IMR-90 (cell line): ENCODE results near the gene FAM81A. TPM values are rescaled to one million over a fixed set of nuclear protein-coding genes. Genes with fewer than 3 reads are reported as not detected.
"Not testable (repeated sequence)": the region's sequence is repeated elsewhere in the genome, so short reads cannot be mapped to it uniquely, and the experiment has no call there.

Experiments
- ATAC-seq: fragments of 200-7000 bp; cut with Tn5 transposase; 2 replicates; pipeline ENCODE4 v1.9.1; 2020; ENCODE audit warnings: low read depth, mild to moderate bottlenecking, moderate library complexity
- BruUV-seq: library from RNA; stranded (reverse); fragments of 400-500 nt; replicated peaks from 2 replicates; lab custom pipeline; 2021; lab: Mats Ljungman, UMichigan
- CTCF ChIA-PET: fragments of 300-600 bp; formaldehyde crosslinking; extraction: SDS; loops from one replicate; lab custom pipeline; 2021; ENCODE audit warnings: antibody characterized with exemption; lab: Yijun Ruan, JAX
- POLR2A ChIA-PET: fragments of 300-600 bp; sonication (Branson Sonifier 250); formaldehyde crosslinking; loops from one replicate; lab custom pipeline; 2022; ENCODE audit warnings: antibody characterized with exemption; ENCODE audit not compliant: unreplicated experiment; lab: Charles Lee
- DNase-seq: peaks from one replicate; pipeline ENCODE4 v3.0.0; 2013
- H2AFZ ChIP-seq: replicated peaks from 2 replicates; pipeline ENCODE3; 2013; ENCODE audit warnings: low read length, mild to moderate bottlenecking; ENCODE audit not compliant: poor library complexity
- H2AK5ac ChIP-seq: 2 replicates; pipeline ENCODE4 v1.6.1; 2013; ENCODE audit warnings: low read depth, low read length, inconsistent platforms
- H2AK9ac ChIP-seq: replicated peaks from 2 replicates; pipeline ENCODE3; 2013; ENCODE audit warnings: mild to moderate bottlenecking, low read depth, low read length, moderate library complexity; ENCODE audit not compliant: poor library complexity
- H2BK120ac ChIP-seq: 2 replicates; pipeline ENCODE4 v1.6.1; 2013; ENCODE audit warnings: low read depth, low read length, inconsistent platforms
- H2BK15ac ChIP-seq: 3 replicates; pipeline ENCODE4 v1.6.1; 2013; ENCODE audit warnings: low read depth, low read length, inconsistent platforms
- H2BK20ac ChIP-seq: 2 replicates; pipeline ENCODE4 v1.6.1; 2013; ENCODE audit warnings: low read depth, mild to moderate bottlenecking, inconsistent platforms, low read length, moderate library complexity
- H2BK5ac ChIP-seq: 2 replicates; pipeline ENCODE4 v1.6.1; 2013; ENCODE audit warnings: mild to moderate bottlenecking, low read depth, low read length, inconsistent platforms; ENCODE audit not compliant: poor library complexity, severe bottlenecking
- H3K14ac ChIP-seq: replicated peaks from 2 replicates; pipeline ENCODE4 v1.6.1; 2013; ENCODE audit warnings: low read depth, low read length, inconsistent platforms
- H3K18ac ChIP-seq: 2 replicates; pipeline ENCODE4 v1.6.1; 2013; ENCODE audit warnings: low read depth, low read length, control low read depth
- H3K23ac ChIP-seq: 2 replicates; pipeline ENCODE4 v1.6.1; 2013; ENCODE audit warnings: low read depth, low read length, inconsistent platforms
- H3K27ac ChIP-seq: 2 replicates; pipeline ENCODE4 v1.5.1; 2013; ENCODE audit warnings: mild to moderate bottlenecking, control low read depth, low read length; ENCODE audit not compliant: insufficient read depth
- H3K27me3 ChIP-seq: 2 replicates; pipeline ENCODE4 v1.6.1; 2013; ENCODE audit warnings: low read length; ENCODE audit not compliant: control insufficient read depth, insufficient read depth
- H3K36me3 ChIP-seq: 2 replicates; pipeline ENCODE4 v1.6.1; 2013; ENCODE audit warnings: low read length, mixed read lengths; ENCODE audit not compliant: control insufficient read depth, insufficient read depth
- H3K4ac ChIP-seq: 2 replicates; pipeline ENCODE4 v1.6.1; 2013; ENCODE audit warnings: low read depth, low read length, inconsistent platforms
- H3K4me1 ChIP-seq: 2 replicates; pipeline ENCODE4 v1.6.1; 2013; ENCODE audit warnings: low read length, mixed read lengths; ENCODE audit not compliant: control insufficient read depth, insufficient read depth
- H3K4me2 ChIP-seq: 2 replicates; pipeline ENCODE4 v1.6.1; 2013; ENCODE audit warnings: low read depth, mild to moderate bottlenecking, control low read depth, low read length, moderate library complexity
- H3K4me3 ChIP-seq: 2 replicates; pipeline ENCODE4 v1.5.1; 2013; ENCODE audit warnings: low read depth, mild to moderate bottlenecking, control low read depth, low read length, moderate library complexity; ENCODE audit not compliant: insufficient read depth
- H3K56ac ChIP-seq: 2 replicates; pipeline ENCODE4 v1.6.1; 2013; ENCODE audit warnings: low read length, inconsistent platforms; ENCODE audit not compliant: insufficient read depth; ENCODE audit errors: extremely low read depth
- H3K79me1 ChIP-seq, 2 experiments: 2 replicates each; pipeline ENCODE4 v1.6.1; 2013; ENCODE audit warnings: low read length in 2 of 2, inconsistent platforms in 1 of 2, low read depth in 1 of 2
- H3K9ac ChIP-seq: 2 replicates; pipeline ENCODE4 v1.6.1; 2013; ENCODE audit warnings: low read depth, low read length, control low read depth
- H3K9me1 ChIP-seq: 2 replicates; pipeline ENCODE4 v1.6.1; 2013; ENCODE audit warnings: low read length, inconsistent platforms; ENCODE audit not compliant: insufficient read depth
- H3K9me3 ChIP-seq: 2 replicates; pipeline ENCODE4 v1.6.1; 2013; ENCODE audit warnings: low read length; ENCODE audit not compliant: control insufficient read depth, insufficient read depth
- H4K20me1 ChIP-seq: 2 replicates; pipeline ENCODE4 v1.6.1; 2013; ENCODE audit warnings: low read length, inconsistent platforms; ENCODE audit not compliant: insufficient read depth
- H4K5ac ChIP-seq: 2 replicates; pipeline ENCODE4 v1.6.1; 2013; ENCODE audit warnings: mild to moderate bottlenecking, low read depth, low read length, control low read depth
- H4K8ac ChIP-seq, 2 experiments: 2 replicates each; pipeline ENCODE4 v1.6.1; 2013; ENCODE audit warnings: low read depth in 2 of 2, low read length in 2 of 2, control low read depth in 1 of 2, inconsistent platforms in 1 of 2
- H4K91ac ChIP-seq: 2 replicates; pipeline ENCODE4 v1.6.1; 2013; ENCODE audit warnings: low read depth, low read length, inconsistent platforms; ENCODE audit not compliant: insufficient read depth
- WGBS, 2 experiments: methylation state at CpG; one replicate each; pipeline versions ENCODE4 v1.1.5 to v1.1.7; 2013; ENCODE audit warnings: missing lambda C conversion rate in 2 of 2; ENCODE audit not compliant: insufficient read length in 1 of 2; ENCODE audit errors: extremely low coverage in 2 of 2; 5-methylcytosine and 5-hydroxymethylcytosine counted together
- dilution Hi-C: fragments of 300-500 bp; cut with HindIII; formaldehyde crosslinking; loops from one replicate; pipeline ENCODE4 v1.14.3; 2018; ENCODE audit warnings: low sequenced_read_pairs; ENCODE audit not compliant: unreplicated experiment
- in situ Hi-C: fragments of 300-500 bp; cut with MboI; formaldehyde crosslinking; loops from 3 replicates; pipeline ENCODE4 v1.14.3; 2019; ENCODE audit warnings: low sequenced_read_pairs, inconsistent platforms, mixed read lengths
- intact Hi-C: fragments of 100-400 bp; cut with micrococcal nuclease; formaldehyde crosslinking; loops from 2 replicates; pipeline ENCODE4 v1.10.0; 2022
- polyA plus RNA-seq, 3 experiments: library from polyadenylated mRNA; depleted of rRNA; stranded (reverse); fragments of >200 nt; gene quantifications; 2 replicates each; pipeline ENCODE4 v1.2.3, GENCODE V29; 2012; ENCODE audit warnings: low replicate concordance in 1 of 3
- total RNA-seq: library from RNA; depleted of rRNA; stranded (reverse); fragments of >200 nt; gene quantifications from 2 replicates; pipeline ENCODE4 v1.2.3, GENCODE V29; 2012

Gene FAM81A
- total and polyA plus RNA-seq, 2 of the 4 experiments (the other 2 are of a cell fraction): not detected

GRCh38 chr15:59401051-59401823 lies 36.7 kb upstream of the FAM81A start:
- H3K56ac ChIP-seq, H2BK120ac ChIP-seq, H4K5ac ChIP-seq, H4K91ac ChIP-seq, H3K9ac ChIP-seq, H4K20me1 ChIP-seq, H2BK20ac ChIP-seq, H2BK15ac ChIP-seq, in situ Hi-C loops, H2AFZ ChIP-seq, H3K4me1 ChIP-seq, BruUV-seq, H3K23ac ChIP-seq, H3K27ac ChIP-seq, H4K8ac ChIP-seq, ATAC-seq, dilution Hi-C loops, H3K9me1 ChIP-seq, H3K4me2 ChIP-seq, H3K4ac ChIP-seq, H3K79me1 ChIP-seq, H3K14ac ChIP-seq, H2AK5ac ChIP-seq, H3K36me3 ChIP-seq, H3K9me3 ChIP-seq, DNase-seq, H2AK9ac ChIP-seq, POLR2A ChIA-PET, H3K18ac ChIP-seq, intact Hi-C loops, H2BK5ac ChIP-seq, H3K4me3 ChIP-seq: not testable (repeated sequence)
- H3K27me3 ChIP-seq: peaks cover 20% of the 10 kb centered on the region
- CTCF ChIA-PET: interaction anchor here (0.6 kb wide), 2 partner anchors 9 to 131 kb away, joined by 4 to 6 read pairs; no protein-coding TSS in a partner anchor
- WGBS, 2 experiments: 85% methylated on average over 2 of the region's 10 CpGs; no CpG with 5 or more reads in 1 of the 2 experiments
